SW 1271 (cell line): ENCODE measurements around the gene NPLOC4.
A peak's percentile ranks its signal among the peaks of the same experiment; 100 is the strongest.

Experiments
- DNase-seq, 2 experiments: peaks; one replicate each; lab custom pipeline; 2025; lab: John Stamatoyannopoulos, UW

The NPLOC4 gene

GRCh38 chr17:81583589-81584342, 53.1 kb downstream of the NPLOC4 start:
- DNase-seq: no peak

GRCh38 chr17:81582749-81583148, 54.2 kb downstream of the NPLOC4 start:
- DNase-seq: no peak

DNA sequence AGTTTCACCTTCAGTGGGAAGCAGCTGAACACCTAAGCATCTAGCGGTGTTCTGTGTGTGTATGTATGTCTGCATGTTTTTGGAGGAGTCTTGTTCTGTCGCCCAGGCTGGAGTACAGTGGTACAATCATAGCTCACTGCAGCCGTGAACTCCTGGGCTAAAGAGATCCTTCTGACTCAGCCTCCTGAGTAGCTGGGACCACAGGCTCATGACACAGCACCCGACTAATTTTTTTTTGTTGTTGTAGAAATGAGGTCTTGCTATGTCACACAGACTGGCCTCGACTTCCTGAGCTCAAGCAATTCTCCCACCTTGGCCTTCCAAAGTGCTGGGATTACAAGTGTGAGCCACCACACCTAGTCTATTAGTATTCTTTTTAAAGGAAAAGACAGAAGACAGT, 54.6 kb downstream of the NPLOC4 start:
- DNase-seq: no peak

DNA sequence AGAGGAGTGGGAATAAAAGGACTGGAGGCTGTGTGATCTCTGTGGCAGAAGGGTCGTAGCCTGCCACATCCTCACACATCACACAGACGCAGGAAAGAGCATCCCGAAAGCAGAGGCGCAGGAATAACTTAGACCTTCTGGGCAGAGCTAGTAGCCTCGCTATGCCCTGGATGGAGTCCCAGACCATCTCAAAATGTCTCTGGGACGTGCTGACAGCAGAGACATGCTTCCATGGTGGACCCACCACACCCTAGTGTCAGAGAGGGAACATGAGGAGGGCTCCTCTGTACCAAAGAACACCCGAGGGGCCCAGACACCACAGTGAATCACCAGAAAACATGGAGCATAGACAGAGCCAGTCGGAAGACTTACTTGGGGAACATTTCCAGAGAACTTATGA, 55.2 kb downstream of the NPLOC4 start:
- DNase-seq: no peak

DNA sequence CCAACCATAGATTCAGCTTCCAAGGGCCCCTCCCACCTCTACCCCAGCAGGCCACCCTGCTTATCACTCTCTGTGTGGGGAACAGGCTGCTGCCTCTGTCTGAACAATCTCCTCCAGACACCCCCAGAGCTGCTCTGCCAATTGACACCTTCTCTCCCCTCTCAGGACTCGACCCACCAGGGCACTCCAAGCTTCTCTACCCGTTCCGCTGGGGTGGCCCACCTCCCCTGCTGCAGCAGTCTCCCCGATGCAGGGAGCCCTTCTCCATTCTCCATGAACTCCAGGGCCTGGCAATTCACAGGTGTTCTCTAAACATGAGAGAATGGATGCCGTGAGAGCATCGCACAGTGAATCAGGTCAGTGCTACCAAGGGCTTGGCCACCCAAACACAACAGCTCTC, 56.4 kb downstream of the NPLOC4 start:
- DNase-seq: no peak

DNA sequence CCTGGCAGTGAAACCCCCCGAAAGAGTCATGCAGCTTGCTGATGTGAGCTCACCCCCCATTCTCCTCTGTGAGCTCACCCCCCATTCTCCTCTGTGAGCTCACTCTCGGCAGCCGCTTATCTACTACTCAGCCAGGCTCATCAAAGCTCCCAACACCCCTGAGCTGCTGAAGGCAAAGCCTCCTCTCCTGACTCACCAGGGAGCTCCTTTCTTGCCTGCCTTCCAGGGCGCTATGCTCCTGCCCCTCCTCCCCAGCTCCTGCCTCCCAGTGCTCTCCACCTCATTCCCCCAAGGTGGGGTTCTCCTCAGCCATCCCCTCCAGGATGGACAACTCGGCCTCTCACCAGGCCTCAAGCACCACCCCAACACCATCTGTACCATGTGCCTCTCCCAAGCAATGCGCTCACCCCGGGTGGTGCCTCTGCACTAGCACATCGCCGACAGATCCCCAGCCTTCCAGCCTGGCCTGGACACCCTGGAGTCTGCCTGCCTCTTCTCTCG, 57.0 kb downstream of the NPLOC4 start:
- no peak for DNase-seq

DNA sequence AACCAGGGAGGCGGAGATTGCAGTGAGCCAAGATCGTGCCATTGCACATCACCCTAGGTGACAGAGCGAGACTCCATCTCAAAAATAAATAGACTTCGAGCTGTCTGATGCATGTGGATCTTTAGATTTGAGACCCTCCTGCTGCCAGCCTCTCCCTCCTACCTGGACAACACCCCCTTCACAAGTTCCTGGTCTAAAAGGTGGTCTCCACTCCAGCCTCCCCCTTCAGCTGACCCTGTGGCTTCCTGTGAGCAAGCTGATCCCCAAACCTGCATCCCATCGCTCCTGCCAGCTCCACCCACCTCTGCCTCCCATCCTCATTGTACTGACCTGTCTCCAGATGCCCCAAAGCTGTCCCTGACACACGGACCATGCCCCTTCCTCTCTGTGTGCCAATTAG, 57.6 kb downstream of the NPLOC4 start:
- no peak for DNase-seq

GRCh38 chr17:81578561-81579225, 58.2 kb downstream of the NPLOC4 start:
- no peak for DNase-seq

- DNase-seq: peak in 1 of 2 experiments; percentile 9
Measured at GRCh38 chr17:81578038-81578441, 58.9 kb downstream of the NPLOC4 start.

- DNase-seq: peak in 1 of 2 experiments; percentile 56
Measured at GRCh38 chr17:81577278-81578000, 59.5 kb downstream of the NPLOC4 start.

- peak; percentile 73 to 88 for DNase-seq
Measured at GRCh38 chr17:81576621-81577277, 60.2 kb downstream of the NPLOC4 start.

- no peak for DNase-seq
Measured at GRCh38 chr17:81575836-81576235, 61.1 kb downstream of the NPLOC4 start.

DNA sequence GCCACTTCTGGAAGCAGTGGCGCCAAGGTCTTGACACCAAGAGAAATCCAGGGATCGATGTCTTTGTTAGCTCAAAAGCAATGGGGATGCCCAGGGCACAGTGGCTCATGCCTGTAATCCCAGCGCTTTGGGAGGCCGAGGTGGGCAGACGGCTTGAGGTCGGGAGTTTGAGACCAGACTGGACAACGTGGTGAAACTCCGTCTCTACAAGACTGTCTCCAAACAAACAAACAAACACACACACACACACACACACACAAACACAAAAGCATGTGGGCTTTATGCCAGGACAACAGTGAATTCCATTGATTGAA, 62.3 kb downstream of the NPLOC4 start:
- no peak for DNase-seq

- no peak for DNase-seq
Measured at GRCh38 chr17:81573794-81574642, 62.9 kb downstream of the NPLOC4 start.

DNA sequence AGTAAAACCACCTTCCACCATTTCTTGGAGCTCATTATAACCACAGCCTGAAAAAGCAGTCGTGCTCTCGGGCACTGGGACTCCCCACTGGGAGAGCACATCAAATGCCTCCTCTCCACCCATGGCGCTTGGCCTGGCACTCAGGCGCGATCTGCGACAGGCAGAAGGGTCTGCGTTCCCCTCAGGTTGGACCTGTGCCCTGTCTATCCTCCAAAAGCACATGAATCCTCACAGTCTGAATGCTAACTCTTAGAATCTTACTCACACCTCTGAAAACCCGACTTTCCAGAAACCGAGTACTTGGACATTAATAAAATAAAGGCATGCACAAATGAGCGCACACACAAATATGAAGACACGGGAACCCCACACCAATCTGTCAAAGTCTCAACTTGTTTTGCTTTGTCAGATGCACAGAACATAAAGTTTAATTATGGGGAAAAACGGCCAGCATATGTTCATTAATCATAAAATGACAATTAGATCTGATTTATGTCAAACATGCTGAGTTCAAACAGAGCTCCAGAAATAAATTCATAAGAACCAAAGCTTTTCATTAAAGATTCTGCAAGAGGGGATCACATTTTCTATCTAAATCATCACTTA, 64.2 kb downstream of the NPLOC4 start:
- DNase-seq: no peak

DNA sequence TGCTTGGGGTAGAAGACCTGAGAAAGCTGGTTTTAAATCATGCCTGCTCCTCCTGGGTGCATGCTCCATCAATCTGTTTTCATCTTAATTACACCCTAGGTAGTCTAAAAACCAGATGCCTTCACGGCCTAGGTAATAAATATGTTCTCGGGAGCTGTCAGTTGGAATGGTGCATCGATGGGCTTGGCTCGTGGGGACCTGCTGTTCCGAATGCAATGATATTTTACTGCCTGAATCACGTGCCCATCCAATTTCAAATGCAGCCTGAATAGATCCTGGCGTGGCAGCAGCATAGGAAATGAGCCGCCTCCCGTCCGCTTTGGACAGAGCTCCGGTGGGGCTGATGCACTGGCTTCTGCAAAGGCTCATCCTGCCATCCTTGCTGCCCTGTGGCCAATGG, 65.9 kb downstream of the NPLOC4 start:
- no peak for DNase-seq

DNA sequence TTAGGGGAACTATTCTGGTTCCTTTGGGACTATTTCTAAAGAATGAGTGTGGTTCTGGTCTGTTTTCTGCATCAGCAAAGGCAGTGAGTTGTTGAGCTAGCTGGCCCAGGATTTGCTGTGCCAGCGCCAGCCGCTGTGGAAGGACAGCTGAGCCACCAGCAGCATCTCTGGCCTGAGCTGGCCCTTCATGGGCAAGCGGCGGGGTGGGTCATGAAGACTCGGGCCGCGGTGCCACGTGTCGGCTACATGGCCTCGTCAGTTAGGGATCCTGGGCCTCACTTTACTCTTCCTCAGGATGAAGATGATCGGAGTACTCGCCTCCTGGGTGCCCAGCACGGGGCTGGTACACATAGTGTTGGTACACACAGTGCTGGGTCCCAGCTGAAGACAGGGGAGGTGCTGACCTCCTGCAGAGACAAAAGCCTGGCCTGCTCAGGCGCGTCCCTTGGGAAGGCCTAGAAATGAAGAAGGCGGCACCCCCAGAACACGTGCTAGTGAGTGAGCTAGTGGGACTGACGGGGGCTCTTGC, 66.9 kb downstream of the NPLOC4 start:
- DNase-seq: no peak

- DNase-seq: no peak
Measured at GRCh38 chr17:81568416-81568815, 68.5 kb downstream of the NPLOC4 start.

- no peak for DNase-seq
Measured at GRCh38 chr17:81567191-81567590, 69.7 kb downstream of the NPLOC4 start.

GRCh38 chr17:81566461-81567126, 70.3 kb downstream of the NPLOC4 start:
- peak; percentile 68 to 90 for DNase-seq
